Activated naive CD4-positive, alpha-beta T cell treated with anti-CD3 and anti-CD28 coated beads, Interleukin-2, amount 50 U/mL, for 72 hours (primary cell): ENCODE data around the gene EFCAB5. TPM values are rescaled to one million over a fixed set of nuclear protein-coding genes. Genes with fewer than 3 reads are reported as not detected.
A peak's percentile ranks its signal among the peaks of the same experiment; 100 is the strongest.
"Not testable (repeated sequence)": the region's sequence is repeated elsewhere in the genome, so short reads cannot be mapped to it uniquely, and the experiment has no call there.

ENCODE experiments used
- ATAC-seq, 2 donors: fragments of 150-1000 bp; cut with Tn5 transposase; 2 replicates each; pipeline ENCODE4 v1.10.0; 2021; ENCODE audit warnings: mild to moderate bottlenecking in 2 of 2, moderate library complexity in 2 of 2
- DNase-seq, 2 donors: peaks; one replicate each; pipeline ENCODE4 v3.0.0; 2021 to 2022; ENCODE audit warnings: low spot score in 2 of 2
- H3K27ac Mint-ChIP-seq, 2 donors: one replicate each; pipeline ENCODE4 v1.8.0; 2022; ENCODE audit warnings: mild to moderate bottlenecking in 2 of 2, mixed read lengths in 2 of 2
- H3K36me3 Mint-ChIP-seq, 2 donors: one replicate each; pipeline ENCODE4 v1.8.0; 2022; ENCODE audit warnings: mixed read lengths in 2 of 2
- H3K9me3 Mint-ChIP-seq, 2 donors: one replicate each; pipeline ENCODE4 v1.8.0; 2022; ENCODE audit warnings: mixed read lengths in 2 of 2
- total RNA-seq, 2 donors: library from RNA; stranded (reverse); gene quantifications; one replicate each; pipeline ENCODE4 v1.2.3, GENCODE V29; 2022

EFCAB5 gene
- total RNA-seq, 2 donors from 2014 or later = 0.18 to 0.84 TPM

- peaks cover 0 to 3% of the 10 kb centered on the region in 2 donors for H3K9me3 Mint-ChIP-seq
Observed at GRCh38 chr17:30035369-30035768, 93.9 kb downstream of the EFCAB5 start.

GRCh38 chr17:30040719-30041518 is 99.5 kb downstream of the EFCAB5 start:
- peak overlapping the region in 1 of 2 donors; percentile 82 for H3K27ac Mint-ChIP-seq
- ATAC-seq, DNase-seq, H3K9me3 Mint-ChIP-seq: not testable (repeated sequence)
- peaks cover 5 to 18% of the 10 kb centered on the region in 2 donors for H3K36me3 Mint-ChIP-seq

More at GRCh38 chr17:30035369-30035768, 93.9 kb downstream of the EFCAB5 start:
- peaks cover 0 to 4% of the 10 kb centered on the region in 2 donors for H3K36me3 Mint-ChIP-seq
- no peak overlapping the region for H3K27ac Mint-ChIP-seq
- DNase-seq (no peak), ATAC-seq (no peak)

- H3K36me3 Mint-ChIP-seq = peaks cover 5 to 18% of the 10 kb centered on the region in 2 donors
- DNase-seq (no peak), ATAC-seq (no peak)
- H3K27ac Mint-ChIP-seq = no peak overlapping the region
- H3K9me3 Mint-ChIP-seq = peaks cover 0 to 9% of the 10 kb centered on the region in 2 donors
Observed at GRCh38 chr17:30041551-30041950, 100.1 kb downstream of the EFCAB5 start.

DNA sequence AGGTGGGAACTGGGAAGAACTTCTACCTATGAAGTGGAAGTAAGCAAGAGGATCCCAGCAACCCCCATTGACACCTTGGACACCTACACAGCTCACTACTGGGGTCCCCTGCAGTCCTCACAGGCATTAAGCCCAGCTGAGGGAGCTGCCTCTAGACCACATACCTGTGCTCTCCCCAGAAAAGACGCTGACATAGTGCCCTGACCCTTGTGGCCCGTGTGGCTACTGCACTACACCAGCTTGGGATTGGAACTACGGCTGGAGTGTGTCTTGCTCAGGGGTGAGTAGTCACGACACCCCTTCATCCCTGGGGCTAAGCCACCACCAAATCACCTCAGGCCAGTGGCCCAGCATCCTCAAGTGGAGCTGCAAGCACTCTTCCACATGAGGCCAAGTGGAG is 120.9 kb downstream of the EFCAB5 start:
- Mint-ChIP-seq H3K36me3 (peaks cover 18 to 25% of the 10 kb centered on the region in 2 donors), H3K9me3 (peaks cover 16 to 20% of the 10 kb centered on the region in 2 donors), H3K27ac (no peak overlapping the region)
- DNase-seq (no peak), ATAC-seq (no peak)

DNA sequence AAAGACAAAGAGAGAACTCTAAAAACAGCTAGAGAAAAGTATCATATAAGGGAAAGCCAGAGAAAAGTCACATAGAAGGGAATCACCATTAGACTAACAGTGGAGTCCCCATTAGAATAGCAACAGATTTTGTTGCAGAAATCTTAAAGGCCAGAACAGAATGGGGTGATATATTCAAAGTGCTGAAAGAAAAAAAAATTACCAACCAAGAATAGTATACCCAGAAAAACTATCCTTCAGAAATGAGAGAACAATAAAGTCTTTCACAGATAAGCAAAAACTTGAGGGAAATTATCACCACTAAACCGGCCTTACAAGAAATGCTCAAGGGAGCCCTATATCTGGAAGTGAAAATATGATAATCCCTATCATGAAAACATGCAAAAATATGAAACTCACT is 123.3 kb downstream of the EFCAB5 start:
- Mint-ChIP-seq H3K27ac (no peak overlapping the region), H3K36me3 (peaks cover 18 to 30% of the 10 kb centered on the region in 2 donors), H3K9me3 (peaks cover 20 to 21% of the 10 kb centered on the region in 2 donors)
- DNase-seq (no peak), ATAC-seq (no peak)

- no peak for ATAC-seq
- Mint-ChIP-seq H3K27ac (no peak overlapping the region), H3K36me3 (peaks cover 17 to 26% of the 10 kb centered on the region in 2 donors), H3K9me3 (peaks cover 20 to 21% of the 10 kb centered on the region in 2 donors)
- DNase-seq = no peak
Observed at GRCh38 chr17:30068465-30068864, 127.0 kb downstream of the EFCAB5 start.

GRCh38 chr17:30074254-30074653 is 132.8 kb downstream of the EFCAB5 start:
- DNase-seq = no peak
- no peak for ATAC-seq
- peaks cover 0 to under 1% of the 10 kb centered on the region in 2 donors for H3K9me3 Mint-ChIP-seq
- H3K36me3 Mint-ChIP-seq = no peaks in the 10 kb centered on the region
- H3K27ac Mint-ChIP-seq = no peak overlapping the region

- ATAC-seq (no peak), DNase-seq (no peak)
- Mint-ChIP-seq H3K9me3 (no peaks in the 10 kb centered on the region), H3K36me3 (no peaks in the 10 kb centered on the region), H3K27ac (no peak overlapping the region)
Observed at GRCh38 chr17:30074730-30075129, 133.3 kb downstream of the EFCAB5 start.

DNA sequence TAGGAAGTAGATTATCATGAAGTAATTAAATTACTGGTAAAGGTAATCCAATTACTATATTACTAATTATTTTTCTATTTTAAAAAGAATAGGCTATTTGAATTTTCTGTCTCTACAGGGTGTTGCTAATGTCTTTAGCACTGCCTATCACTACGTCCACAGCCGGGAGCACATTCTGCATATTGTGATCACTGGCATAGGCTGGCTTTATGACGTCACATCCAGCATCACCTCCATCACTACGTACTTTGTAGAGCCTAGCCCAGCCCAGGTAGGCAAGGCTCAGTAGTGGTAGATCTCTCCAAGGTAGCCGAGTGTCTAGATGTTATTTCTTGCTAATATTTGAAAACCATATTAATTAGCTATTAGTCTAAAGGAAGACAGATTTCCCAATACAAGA is 141.3 kb downstream of the EFCAB5 start:
- ATAC-seq (no peak), DNase-seq (no peak)
- no peak overlapping the region for H3K27ac Mint-ChIP-seq
- H3K36me3 Mint-ChIP-seq = no peaks in the 10 kb centered on the region
- H3K9me3 Mint-ChIP-seq = no peaks in the 10 kb centered on the region

- Mint-ChIP-seq H3K9me3 (no peaks in the 10 kb centered on the region), H3K36me3 (no peaks in the 10 kb centered on the region), H3K27ac (no peak overlapping the region)
- ATAC-seq = no peak
- DNase-seq = no peak
Observed at GRCh38 chr17:30084788-30085187, 143.4 kb downstream of the EFCAB5 start.

- Mint-ChIP-seq H3K27ac (no peak overlapping the region), H3K36me3 (no peaks in the 10 kb centered on the region), H3K9me3 (no peaks in the 10 kb centered on the region)
- ATAC-seq (no peak), DNase-seq (no peak)
Observed at GRCh38 chr17:30086896-30087295, 145.5 kb downstream of the EFCAB5 start.

DNA sequence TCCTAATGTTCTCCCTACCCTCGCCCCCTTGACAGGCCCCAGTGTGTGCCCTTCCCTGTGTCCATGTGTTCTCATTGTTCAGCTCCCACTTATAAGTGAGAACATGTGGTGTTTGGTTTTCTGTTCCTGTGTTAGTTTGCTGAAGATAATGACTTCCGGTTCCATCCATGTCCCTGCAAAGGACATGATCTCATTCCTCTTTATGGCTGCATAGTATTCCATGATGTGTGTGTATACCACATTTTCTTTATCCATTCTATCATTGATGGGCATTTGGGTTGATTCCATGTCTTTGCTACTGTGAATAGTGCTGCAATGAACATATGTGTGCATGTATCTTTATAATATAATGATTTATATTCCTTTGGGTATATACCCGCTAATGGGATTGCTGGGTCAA is 146.0 kb downstream of the EFCAB5 start:
- H3K36me3 Mint-ChIP-seq, H3K27ac Mint-ChIP-seq, DNase-seq, ATAC-seq, H3K9me3 Mint-ChIP-seq: not testable (repeated sequence)

DNA sequence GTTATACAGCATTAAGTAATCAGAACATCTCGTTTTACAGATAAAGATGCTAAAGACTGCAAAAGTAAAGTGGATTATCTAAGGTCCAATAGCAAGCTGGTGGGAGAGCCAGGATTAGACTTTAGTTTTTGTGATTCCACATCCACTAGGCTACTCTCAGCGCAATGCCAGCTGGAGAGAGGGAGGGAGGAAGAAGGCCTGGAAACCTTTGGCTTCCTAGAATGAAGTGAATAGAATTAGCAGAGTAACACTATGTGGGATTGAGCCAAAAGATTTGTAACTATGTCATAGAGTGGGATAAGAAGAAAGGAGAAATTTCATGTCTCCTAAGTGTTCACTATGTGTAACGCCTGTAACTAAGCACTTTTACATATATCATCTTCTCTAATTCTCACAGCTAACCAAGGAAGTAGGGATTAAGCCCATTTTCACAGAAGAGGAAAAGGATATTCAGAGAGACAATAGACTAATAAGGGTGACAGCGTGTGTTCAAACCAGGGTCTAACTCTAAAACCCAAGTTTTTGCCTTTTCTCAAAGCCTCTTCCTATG is 149.8 kb downstream of the EFCAB5 start:
- Mint-ChIP-seq H3K27ac (no peak overlapping the region), H3K9me3 (no peaks in the 10 kb centered on the region), H3K36me3 (no peaks in the 10 kb centered on the region)
- DNase-seq = no peak
- ATAC-seq = no peak

GRCh38 chr17:30091771-30092170 is 150.3 kb downstream of the EFCAB5 start:
- DNase-seq = no peak
- no peaks in the 10 kb centered on the region for H3K36me3 Mint-ChIP-seq
- no peak for ATAC-seq

GRCh38 chr17:30092886-30093285 is 151.5 kb downstream of the EFCAB5 start:
- no peaks in the 10 kb centered on the region for H3K36me3 Mint-ChIP-seq
- H3K27ac Mint-ChIP-seq = no peak overlapping the region
- no peak for DNase-seq
- ATAC-seq = no peak
- no peaks in the 10 kb centered on the region for H3K9me3 Mint-ChIP-seq

More at GRCh38 chr17:30091771-30092170, 150.3 kb downstream of the EFCAB5 start:
- H3K9me3 Mint-ChIP-seq = no peaks in the 10 kb centered on the region
- H3K27ac Mint-ChIP-seq = no peak overlapping the region

DNA sequence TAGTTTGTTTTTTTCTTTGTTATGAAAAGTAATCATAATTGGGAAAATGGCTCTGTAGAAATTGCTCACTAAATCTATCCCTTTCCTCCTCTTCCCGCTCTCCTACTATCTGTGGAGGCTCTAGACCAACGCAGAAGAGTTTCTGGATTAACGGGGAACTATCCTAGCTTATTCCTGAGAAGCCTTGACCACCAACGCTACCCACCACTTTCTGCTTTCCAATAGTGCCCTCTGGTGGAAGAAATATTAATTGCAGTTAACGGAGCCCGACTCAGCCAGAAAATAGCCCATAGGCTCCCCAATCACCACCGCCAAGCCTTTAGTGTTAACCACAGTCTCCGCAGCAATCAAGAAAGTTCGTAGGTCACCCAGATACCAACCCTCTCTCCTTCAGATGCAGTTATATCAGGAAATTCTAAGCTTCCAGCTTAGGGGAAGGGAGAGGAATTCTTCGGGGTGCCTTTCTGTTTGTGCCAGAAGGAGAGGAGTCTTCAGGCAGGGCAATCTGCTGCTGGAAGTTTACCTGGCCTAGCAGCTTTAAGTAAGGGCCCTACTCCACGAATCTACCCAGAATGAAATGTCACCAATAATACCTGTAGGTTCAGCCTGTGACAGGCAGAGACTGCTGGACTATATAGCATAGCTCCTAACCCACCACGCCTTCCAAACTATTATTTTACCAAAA is 152.2 kb downstream of the EFCAB5 start:
- Mint-ChIP-seq H3K27ac (no peak overlapping the region), H3K36me3 (no peaks in the 10 kb centered on the region), H3K9me3 (no peaks in the 10 kb centered on the region)
- peak; percentile 58 to 69 for ATAC-seq
- DNase-seq = peak in 1 of 2 donors; percentile 76

DNA sequence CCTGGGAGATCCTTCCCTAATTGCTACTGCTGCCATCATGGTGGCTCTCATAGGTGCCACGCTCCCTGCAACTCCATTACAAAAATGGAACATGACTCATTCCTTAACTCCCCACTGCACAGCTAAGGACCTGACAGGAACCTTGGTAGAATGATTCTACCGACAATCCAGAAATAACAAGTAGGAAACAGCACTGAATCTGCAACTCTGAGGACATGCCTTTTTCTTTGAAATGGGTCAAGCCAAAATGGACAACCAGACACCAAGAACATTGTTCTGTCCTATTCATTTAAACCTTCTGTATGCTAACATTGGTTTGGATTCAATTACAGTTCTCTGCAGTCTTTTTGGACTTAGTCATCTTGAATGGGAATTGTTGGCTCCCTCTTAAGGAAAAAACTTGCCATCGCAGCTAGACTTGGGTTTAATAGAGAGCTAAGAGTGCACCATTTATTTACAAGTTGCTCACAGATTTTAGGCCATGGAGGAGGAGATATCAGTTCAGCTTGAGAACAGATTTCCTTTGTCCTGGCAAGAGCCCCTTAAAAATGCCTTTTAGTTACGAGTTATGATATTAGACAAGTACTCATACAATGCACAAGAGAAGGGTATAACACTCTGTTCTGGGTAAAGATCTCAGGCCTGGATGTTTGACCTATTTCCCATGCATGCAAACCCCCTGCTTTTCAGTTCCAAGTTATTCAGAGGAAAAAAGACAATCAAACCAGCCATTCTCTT is 154.2 kb downstream of the EFCAB5 start:
- Mint-ChIP-seq H3K36me3 (no peaks in the 10 kb centered on the region), H3K9me3 (no peaks in the 10 kb centered on the region), H3K27ac (no peak overlapping the region)
- no peak for DNase-seq
- ATAC-seq = peak; percentile 33 to 40
